ENCODE results near the gene DENND4A. TPM values are rescaled to one million over a fixed set of nuclear protein-coding genes. Genes with fewer than 3 reads are reported as not detected.

Gene DENND4A
- total and polyA plus RNA-seq, 2 donors (not counting 1 experiment from before 2014, with no cell fraction given) = 24.4 to 103 TPM

DNA sequence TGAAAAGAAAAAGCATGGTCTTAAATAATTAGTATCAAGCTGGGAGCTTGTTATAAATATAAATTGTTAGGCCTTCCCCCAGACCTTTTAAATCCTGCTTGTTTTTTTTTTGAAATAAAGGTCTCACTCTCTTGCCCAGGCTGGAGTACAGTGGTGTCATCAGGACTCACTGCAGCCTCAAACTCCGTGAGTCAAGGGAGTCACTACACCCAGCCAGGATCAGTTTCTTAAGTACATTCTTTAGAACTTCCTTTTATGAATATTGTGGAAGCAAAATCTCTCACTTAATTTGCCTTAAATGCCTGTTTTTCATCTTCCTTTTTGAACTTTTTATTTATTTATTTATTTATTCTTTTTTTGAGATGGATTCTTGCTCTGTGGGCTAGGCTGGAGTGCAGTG is 20.8 kb upstream of the DENND4A start:
- H3K4me3 Mint-ChIP-seq = no peak overlapping the region
- Histone ChIP-seq H3K36me3 (replicated peaks in 1 of 2; ENCODE audit: control extremely low read depth in 1 of 2, control insufficient read depth in 1 of 2, extremely low read depth in 1 of 2, insufficient read depth in 2 of 2, low read length in 1 of 2) (no peaks in the 10 kb centered on the region), H3K9me3 (ENCODE audit: control extremely low read depth in 1 of 3, control insufficient read depth in 2 of 3, insufficient read depth in 1 of 3, low read length in 2 of 3) (peaks cover 0 to 19% (median 5%) of the 10 kb centered on the region in 3 donors), H3K27me3 (replicated peaks in 1 of 4; ENCODE audit: control extremely low read depth in 1 of 4, control insufficient read depth in 3 of 4, insufficient read depth in 4 of 4, low read length in 3 of 4) (no peaks in the 10 kb centered on the region), H3K27ac (ENCODE audit: low read length in 2 of 2) (no peak overlapping the region), H3K4me2 (replicated peaks; ENCODE audit: low read depth, low read length, poor library complexity, severe bottlenecking) (no peak overlapping the region), H3K4me3 (ENCODE audit: control extremely low read depth in 1 of 5, extremely low read depth in 1 of 5, insufficient read depth in 1 of 5, low read depth in 2 of 5, low read length in 4 of 5) (no peak overlapping the region), H2AFZ (ENCODE audit: insufficient read depth, low read depth, low read length, poor library complexity, severe bottlenecking) (no peak overlapping the region), H3K4me1 (ENCODE audit: control insufficient read depth in 2 of 2, insufficient read depth in 2 of 2, low read length in 2 of 2) (peaks cover 17 to 32% of the 10 kb centered on the region in 2 donors), H3K79me2 (ENCODE audit: control insufficient read depth, insufficient read depth, low read length) (peaks cover 5% of the 10 kb centered on the region), H3K9ac (ENCODE audit: low read length) (no peak overlapping the region), H4K20me1 (ENCODE audit: control insufficient read depth, insufficient read depth, low read length, poor library complexity, severe bottlenecking) (no peaks in the 10 kb centered on the region)
- H3K27ac Mint-ChIP-seq = peak overlapping the region; percentile 67
- H3K27me3 Mint-ChIP-seq = no peaks in the 10 kb centered on the region
- intact Hi-C loops (cut with micrococcal nuclease) = no loop called here
- TF ChIP-seq, protein P1, sequence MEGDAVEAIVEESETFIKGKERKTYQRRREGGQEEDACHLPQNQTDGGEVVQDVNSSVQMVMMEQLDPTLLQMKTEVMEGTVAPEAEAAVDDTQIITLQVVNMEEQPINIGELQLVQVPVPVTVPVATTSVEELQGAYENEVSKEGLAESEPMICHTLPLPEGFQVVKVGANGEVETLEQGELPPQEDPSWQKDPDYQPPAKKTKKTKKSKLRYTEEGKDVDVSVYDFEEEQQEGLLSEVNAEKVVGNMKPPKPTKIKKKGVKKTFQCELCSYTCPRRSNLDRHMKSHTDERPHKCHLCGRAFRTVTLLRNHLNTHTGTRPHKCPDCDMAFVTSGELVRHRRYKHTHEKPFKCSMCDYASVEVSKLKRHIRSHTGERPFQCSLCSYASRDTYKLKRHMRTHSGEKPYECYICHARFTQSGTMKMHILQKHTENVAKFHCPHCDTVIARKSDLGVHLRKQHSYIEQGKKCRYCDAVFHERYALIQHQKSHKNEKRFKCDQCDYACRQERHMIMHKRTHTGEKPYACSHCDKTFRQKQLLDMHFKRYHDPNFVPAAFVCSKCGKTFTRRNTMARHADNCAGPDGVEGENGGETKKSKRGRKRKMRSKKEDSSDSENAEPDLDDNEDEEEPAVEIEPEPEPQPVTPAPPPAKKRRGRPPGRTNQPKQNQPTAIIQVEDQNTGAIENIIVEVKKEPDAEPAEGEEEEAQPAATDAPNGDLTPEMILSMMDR (IDR thresholded peaks at IDR 0.05) = no peak
- no peak for TF ChIP-seq EZH2 (IDR thresholded peaks at IDR 0.05; ENCODE audit: borderline replicate concordance, insufficient read depth, low read depth, low read length, poor library complexity, severe bottlenecking)
- H3K4me1 Mint-ChIP-seq = peaks cover 38% of the 10 kb centered on the region
- DNase-seq = no peak
- H3K9me3 Mint-ChIP-seq (ENCODE audit: insufficient read depth) = peaks cover 3% of the 10 kb centered on the region
- ChIA-PET CTCF (interaction anchor here (0.7 to 1.3 kb wide), 5 partner anchors 8 to 175 kb away, joined by 3 to 4 read pairs (median 3); no protein-coding TSS in a partner anchor), POLR2A (interaction anchor here (0.6 to 1.4 kb wide), 5 partner anchors 11 to 102 kb away, joined by 3 to 9 read pairs (median 3); partner anchors contain the start of gene DENND4A)
- WGBS (ENCODE audit: insufficient coverage) = no CpG with 5 or more reads among the region's 1 CpG
- ATAC-seq (ENCODE audit: low read depth) = no peak

DNA sequence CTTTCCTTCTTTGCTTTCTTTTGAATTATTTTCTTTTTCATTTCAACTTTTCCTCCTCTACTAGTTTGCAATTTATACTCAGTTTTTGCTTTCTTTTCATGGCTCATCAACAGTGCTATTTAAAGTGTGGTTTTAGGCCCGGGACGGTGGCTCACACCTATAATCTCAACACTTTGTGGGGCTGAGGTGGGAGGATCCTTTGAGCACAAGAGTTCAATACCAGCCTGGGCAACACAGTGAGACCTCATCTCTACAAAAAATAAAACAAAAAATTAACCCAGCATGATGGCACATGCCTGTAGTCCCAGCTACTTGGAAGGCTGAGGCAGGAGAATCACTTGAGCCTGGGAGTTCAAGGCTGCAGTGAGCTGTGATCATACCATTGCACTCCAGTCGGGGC is 20.4 kb upstream of the DENND4A start:
- Histone ChIP-seq H3K4me1 (ENCODE audit: control insufficient read depth in 2 of 2, insufficient read depth in 2 of 2, low read length in 2 of 2) (peaks cover 17 to 32% of the 10 kb centered on the region in 2 donors), H4K20me1 (ENCODE audit: control insufficient read depth, insufficient read depth, low read length, poor library complexity, severe bottlenecking) (no peaks in the 10 kb centered on the region), H2AFZ (ENCODE audit: insufficient read depth, low read depth, low read length, poor library complexity, severe bottlenecking) (no peak overlapping the region), H3K27me3 (replicated peaks in 1 of 4; ENCODE audit: control extremely low read depth in 1 of 4, control insufficient read depth in 3 of 4, insufficient read depth in 4 of 4, low read length in 3 of 4) (no peaks in the 10 kb centered on the region), H3K79me2 (ENCODE audit: control insufficient read depth, insufficient read depth, low read length) (peaks cover 5% of the 10 kb centered on the region), H3K4me2 (replicated peaks; ENCODE audit: low read depth, low read length, poor library complexity, severe bottlenecking) (no peak overlapping the region), H3K27ac (ENCODE audit: low read length in 2 of 2) (no peak overlapping the region), H3K36me3 (replicated peaks in 1 of 2; ENCODE audit: control extremely low read depth in 1 of 2, control insufficient read depth in 1 of 2, extremely low read depth in 1 of 2, insufficient read depth in 2 of 2, low read length in 1 of 2) (no peaks in the 10 kb centered on the region), H3K9ac (ENCODE audit: low read length) (no peak overlapping the region), H3K4me3 (ENCODE audit: control extremely low read depth in 1 of 5, extremely low read depth in 1 of 5, insufficient read depth in 1 of 5, low read depth in 2 of 5, low read length in 4 of 5) (no peak overlapping the region), H3K9me3 (ENCODE audit: control extremely low read depth in 1 of 3, control insufficient read depth in 2 of 3, insufficient read depth in 1 of 3, low read length in 2 of 3) (peaks cover 0 to 19% (median 5%) of the 10 kb centered on the region in 3 donors)
- Mint-ChIP-seq H3K9me3 (ENCODE audit: insufficient read depth) (peaks cover 3% of the 10 kb centered on the region), H3K27me3 (no peaks in the 10 kb centered on the region), H3K4me3 (no peak overlapping the region), H3K27ac (peak overlapping the region; percentile 8), H3K4me1 (peaks cover 39% of the 10 kb centered on the region)
- no CpG with 5 or more reads among the region's 3 CpGs for WGBS (ENCODE audit: insufficient coverage)
- ChIA-PET CTCF (interaction anchor here (0.7 to 1.3 kb wide), 5 partner anchors 8 to 174 kb away, joined by 3 to 4 read pairs (median 3); no protein-coding TSS in a partner anchor), POLR2A (interaction anchor here (0.6 to 1.4 kb wide), 5 partner anchors 12 to 103 kb away, joined by 3 to 9 read pairs (median 3); partner anchors contain the start of gene DENND4A)
- ATAC-seq (ENCODE audit: low read depth) (no peak), DNase-seq (no peak)
- intact Hi-C loops (cut with micrococcal nuclease) = no loop called here
- no peak for TF ChIP-seq EZH2 (IDR thresholded peaks at IDR 0.05; ENCODE audit: borderline replicate concordance, insufficient read depth, low read depth, low read length, poor library complexity, severe bottlenecking)
- TF ChIP-seq, protein P1 (IDR thresholded peaks at IDR 0.05) = no peak
